Measurements from ENCODE around the gene PTCH1. TPM values are rescaled to one million over a fixed set of nuclear protein-coding genes. Genes with fewer than 3 reads are reported as not detected.

PTCH1 gene
- total RNA-seq, 1 donor from 2014 or later = 33.3 TPM

- Histone ChIP-seq H3K36me3 (no peaks in the 10 kb centered on the region), H3K27ac (peak overlapping the region; percentile 86), H3K27me3 (ENCODE audit: low read depth) (no peaks in the 10 kb centered on the region), H3K9me3 (no peaks in the 10 kb centered on the region), H3K4me1 (peaks cover 29% of the 10 kb centered on the region), H3K4me3 (peak overlapping the region; percentile 86)
- intact Hi-C loops (cut with DNase I) = no loop called here
- ATAC-seq (peak; percentile 25 to 40), DNase-seq (peak; percentile 81)
- no peak for TF ChIP-seq CTCF (IDR thresholded peaks at IDR 0.05)
Observed at GRCh38 chr9:95508968-95509850, 7.6 kb downstream of the PTCH1 start.

- Histone ChIP-seq H3K36me3 (no peaks in the 10 kb centered on the region), H3K4me3 (peak overlapping the region; percentile 86), H3K27me3 (ENCODE audit: low read depth) (no peaks in the 10 kb centered on the region), H3K4me1 (peaks cover 34% of the 10 kb centered on the region), H3K9me3 (no peaks in the 10 kb centered on the region), H3K27ac (peak overlapping the region; percentile 86)
- ATAC-seq (no peak), DNase-seq (no peak)
- TF ChIP-seq CTCF (IDR thresholded peaks at IDR 0.05) = no peak
- intact Hi-C loops (cut with DNase I) = no loop called here
Observed at GRCh38 chr9:95508242-95508967, 8.4 kb downstream of the PTCH1 start.

- peak overlapping the region; percentile 86 for H3K4me3 ChIP-seq
- ATAC-seq (peak; percentile 4 to 43), DNase-seq (no peak)
- peaks cover 41% of the 10 kb centered on the region for H3K4me1 ChIP-seq
- peak overlapping the region; percentile 86 for H3K27ac ChIP-seq
- H3K9me3 ChIP-seq = no peaks in the 10 kb centered on the region
- no peak for TF ChIP-seq CTCF (IDR thresholded peaks at IDR 0.05)
- intact Hi-C loops (cut with DNase I) = no loop called here
- H3K36me3 ChIP-seq = no peaks in the 10 kb centered on the region
- no peaks in the 10 kb centered on the region for H3K27me3 ChIP-seq (ENCODE audit: low read depth)
Observed at GRCh38 chr9:95507464-95508241, 9.1 kb downstream of the PTCH1 start.

- TF ChIP-seq CTCF (IDR thresholded peaks at IDR 0.05) = no peak
- H3K4me3 ChIP-seq = peak overlapping the region; percentile 86
- no peaks in the 10 kb centered on the region for H3K27me3 ChIP-seq (ENCODE audit: low read depth)
- DNase-seq (no peak), ATAC-seq (peak; percentile 27 to 50)
- intact Hi-C loops (cut with DNase I) = no loop called here
- peaks cover 40% of the 10 kb centered on the region for H3K4me1 ChIP-seq
- H3K27ac ChIP-seq = peak overlapping the region; percentile 86
- H3K36me3 ChIP-seq = no peaks in the 10 kb centered on the region
- no peaks in the 10 kb centered on the region for H3K9me3 ChIP-seq
Observed at GRCh38 chr9:95506678-95507463, 9.9 kb downstream of the PTCH1 start.

GRCh38 chr9:95506428-95506677 is 10.4 kb downstream of the PTCH1 start:
- TF ChIP-seq CTCF (IDR thresholded peaks at IDR 0.05) = no peak
- Histone ChIP-seq H3K9me3 (no peaks in the 10 kb centered on the region), H3K27me3 (ENCODE audit: low read depth) (no peaks in the 10 kb centered on the region), H3K4me3 (peak overlapping the region; percentile 86), H3K4me1 (peaks cover 35% of the 10 kb centered on the region), H3K36me3 (no peaks in the 10 kb centered on the region), H3K27ac (peak overlapping the region; percentile 86)
- ATAC-seq (no peak), DNase-seq (no peak)
- intact Hi-C loops (cut with DNase I) = no loop called here
